Measurements from ENCODE around the gene VCX2. TPM values are rescaled to one million over a fixed set of nuclear protein-coding genes. Genes with fewer than 3 reads are reported as not detected.
"Not testable (repeated sequence)": the region's sequence is repeated elsewhere in the genome, so short reads cannot be mapped to it uniquely, and the experiment has no call there.

VCX2 gene
- total and polyA plus RNA-seq, 8 donors = not detected

- intact Hi-C loops (cut with DNase I; ENCODE audit: low total_unique reads) = no loop called here
- no peak for DNase-seq
- H3K4me3 ChIP-seq = no peak overlapping the region
- TF ChIP-seq CTCF (IDR thresholded peaks at IDR 0.05) (no peak), POLR2A (IDR thresholded peaks at IDR 0.05) (no peak), EP300 (IDR thresholded peaks at IDR 0.05) (no peak), POLR2AphosphoS5 (IDR thresholded peaks at IDR 0.05) (no peak)
- no peaks in the 10 kb centered on the region for H3K4me1 ChIP-seq
- H3K27me3 ChIP-seq = no peaks in the 10 kb centered on the region
- H3K27ac ChIP-seq = no peak overlapping the region
- no peaks in the 10 kb centered on the region for H3K9me3 ChIP-seq
- H3K36me3 ChIP-seq = no peaks in the 10 kb centered on the region
- 68 to 97% (median 78%) methylated on average over 1 of the region's 1 CpG for WGBS, 5 donors
Measured at GRCh38 chrX:8126092-8126491, 45.0 kb downstream of the VCX2 start.

DNA sequence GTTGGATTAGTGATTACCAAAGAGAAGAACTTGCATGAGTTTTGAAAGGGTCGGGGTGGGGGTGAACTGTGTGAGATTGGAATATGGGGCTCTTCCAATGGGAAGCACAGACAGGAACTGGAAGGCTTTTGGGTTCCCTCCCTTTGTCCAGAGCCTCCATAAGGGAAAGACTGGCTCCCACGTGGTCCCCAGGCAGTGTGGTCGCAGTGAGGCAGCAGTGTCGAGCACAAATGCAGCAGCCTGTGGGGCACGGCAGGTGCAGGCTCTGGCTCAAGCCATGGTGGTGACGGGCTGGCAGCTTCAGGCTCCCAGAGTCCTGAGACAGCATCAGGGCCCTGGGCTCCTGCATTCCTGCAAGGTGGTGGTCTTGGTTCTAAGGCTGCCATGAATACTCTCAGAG lies 45.5 kb downstream of the VCX2 start:
- no peak for TF ChIP-seq EP300 (IDR thresholded peaks at IDR 0.05)
- no peak for TF ChIP-seq CTCF (IDR thresholded peaks at IDR 0.05)
- TF ChIP-seq POLR2AphosphoS5 (IDR thresholded peaks at IDR 0.05) = no peak
- TF ChIP-seq POLR2A (IDR thresholded peaks at IDR 0.05) = no peak
- Histone ChIP-seq H3K36me3 (no peaks in the 10 kb centered on the region), H3K4me1 (no peaks in the 10 kb centered on the region), H3K27me3 (no peaks in the 10 kb centered on the region), H3K4me3 (no peak overlapping the region), H3K9me3 (no peaks in the 10 kb centered on the region), H3K27ac (no peak overlapping the region)
- WGBS, 5 donors = 85 to 100% (median 89%) methylated on average over 1 to 6 of the region's 6 CpGs
- intact Hi-C loops (cut with DNase I; ENCODE audit: low total_unique reads) = no loop called here
- no peak for DNase-seq

DNA sequence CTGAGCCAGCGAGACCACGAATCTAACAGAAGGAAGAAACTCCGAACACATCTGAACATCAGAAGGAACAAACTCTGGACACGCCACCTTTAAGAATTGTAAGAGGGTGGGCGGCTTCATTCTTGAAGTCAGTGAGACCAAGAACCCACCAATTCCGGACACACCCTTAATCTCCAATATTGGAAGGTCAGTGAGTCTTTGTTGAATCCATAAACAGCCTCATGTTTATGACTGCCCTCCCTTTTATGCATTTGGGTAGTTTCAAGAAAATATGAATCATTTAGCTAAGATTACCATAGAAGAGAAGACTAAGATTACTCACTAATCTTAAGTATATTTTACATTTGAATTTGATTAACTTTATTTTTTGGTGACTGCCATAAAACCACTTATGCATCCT lies 48.5 kb downstream of the VCX2 start:
- no peaks in the 10 kb centered on the region for H3K36me3 ChIP-seq
- WGBS, 5 donors = 88 to 97% (median 93%) methylated on average over 6 of the region's 6 CpGs
- H3K4me1 ChIP-seq = no peaks in the 10 kb centered on the region
- no peaks in the 10 kb centered on the region for H3K27me3 ChIP-seq
- H3K9me3 ChIP-seq = no peaks in the 10 kb centered on the region
- TF ChIP-seq POLR2AphosphoS5 (IDR thresholded peaks at IDR 0.05) (no peak), EP300 (IDR thresholded peaks at IDR 0.05) (no peak), POLR2A (IDR thresholded peaks at IDR 0.05) (no peak), CTCF (IDR thresholded peaks at IDR 0.05) (no peak)
- H3K27ac ChIP-seq = no peak overlapping the region
- H3K4me3 ChIP-seq = no peak overlapping the region
- DNase-seq = no peak
- intact Hi-C loops (cut with DNase I; ENCODE audit: low total_unique reads) = no loop called here

- H3K36me3 ChIP-seq; H3K4me1 ChIP-seq; H3K27ac ChIP-seq; H3K9me3 ChIP-seq; intact Hi-C loops (cut with DNase I; ENCODE audit: low total_unique reads); DNase-seq; H3K27me3 ChIP-seq; H3K4me3 ChIP-seq: not testable (repeated sequence)
- 93 to 97% (median 96%) methylated on average over 9 to 23 of the region's 23 CpGs for WGBS, 5 donors
Measured at GRCh38 chrX:8121391-8121790, 49.7 kb downstream of the VCX2 start.

Small RNAs within 50 kb of the gene (small RNA-seq; reads per million reads assigned to genes)
- gene MIR651 = 0.30 to 1.1 (median 0.45) reads per million in 4 donors

Other genes with a start within 250 kb of the VCX2 start
- gene PNPLA4, start 243.9 kb downstream of the VCX2 start, total RNA-seq = 10 to 100 TPM in 3 of 5 donors, 1 to 10 TPM in 1, not detected in 1; 1.4 to 28.6 (median 17.1) TPM
- gene PNPLA4, start 243.9 kb downstream of the VCX2 start, polyA plus RNA-seq = 10 to 100 TPM; 12.6 to 22.0 (median 14.0) TPM

Data from stomach (tissue), 9 donors.